MG63 (cell line): ENCODE results near the gene AUNIP. TPM values are rescaled to one million over a fixed set of nuclear protein-coding genes. Genes with fewer than 3 reads are reported as not detected.
"Not testable (repeated sequence)": the region's sequence is repeated elsewhere in the genome, so short reads cannot be mapped to it uniquely, and the experiment has no call there.

Source experiments
- DNase-seq: peaks from one replicate; pipeline ENCODE4 v3.0.0-alpha.2; 2020
- H3K27me3 ChIP-seq: fragments of 250-450 bp; sonication (Bioruptor Pico); 2 replicates; pipeline ENCODE4 v1.5.1; 2020; ENCODE audit warnings: mild to moderate bottlenecking, moderate library complexity
- H3K36me3 ChIP-seq: fragments of 250-450 bp; sonication (Bioruptor Pico); 2 replicates; pipeline ENCODE4 v1.5.1; 2020; ENCODE audit warnings: mild to moderate bottlenecking, moderate library complexity
- H3K4me3 ChIP-seq: fragments of 250-450 bp; sonication (Bioruptor Pico); 2 replicates; pipeline ENCODE4 v1.5.1; 2020; ENCODE audit warnings: mild to moderate bottlenecking, moderate library complexity
- H3K9me3 ChIP-seq: fragments of 250-450 bp; sonication (Bioruptor Pico); 2 replicates; pipeline ENCODE4 v1.5.1; 2020; ENCODE audit warnings: mild to moderate bottlenecking, moderate library complexity
- total RNA-seq: library from RNA; depleted of rRNA; stranded (reverse); fragments of >200 nt; shearing (Covaris generic); gene quantifications from 2 replicates; pipeline ENCODE4 v1.2.3, GENCODE V29; 2014; ENCODE audit warnings: low replicate concordance

Gene AUNIP
- total RNA-seq, 1 experiment from 2014 or later, result 20.6 TPM

GRCh38 chr1:25856856-25857255 is 2.4 kb downstream of the AUNIP start:
- Histone ChIP-seq H3K9me3 (no peaks in the 10 kb centered on the region; the same call in 1 of the 2 replicates), H3K27me3 (no peaks in the 10 kb centered on the region), H3K4me3 (no peak overlapping the region), H3K36me3 (peaks cover 2% of the 10 kb centered on the region; the same call in 1 of the 2 replicates)
- no peak for DNase-seq

DNA sequence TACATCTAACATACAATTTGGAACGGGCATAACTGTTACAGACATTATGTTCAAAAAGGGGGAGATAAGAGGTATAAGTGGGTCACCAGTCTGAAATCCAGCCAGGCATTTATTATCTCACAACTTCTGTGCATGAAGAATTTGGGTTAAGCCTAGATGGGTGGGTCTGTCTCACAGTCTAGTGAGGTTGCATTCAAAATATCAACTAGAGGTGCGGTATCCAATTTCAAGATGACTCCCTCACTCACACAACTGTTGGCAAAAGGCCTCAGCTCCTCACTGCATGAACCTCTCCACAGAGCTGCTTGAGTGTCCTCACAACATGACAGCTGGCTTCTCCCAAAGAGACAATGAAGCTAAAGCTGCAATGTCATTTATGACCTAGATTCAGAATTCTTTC is 4.7 kb downstream of the AUNIP start:
- H3K4me3 ChIP-seq, result no peak overlapping the region
- DNase-seq, result no peak

DNA sequence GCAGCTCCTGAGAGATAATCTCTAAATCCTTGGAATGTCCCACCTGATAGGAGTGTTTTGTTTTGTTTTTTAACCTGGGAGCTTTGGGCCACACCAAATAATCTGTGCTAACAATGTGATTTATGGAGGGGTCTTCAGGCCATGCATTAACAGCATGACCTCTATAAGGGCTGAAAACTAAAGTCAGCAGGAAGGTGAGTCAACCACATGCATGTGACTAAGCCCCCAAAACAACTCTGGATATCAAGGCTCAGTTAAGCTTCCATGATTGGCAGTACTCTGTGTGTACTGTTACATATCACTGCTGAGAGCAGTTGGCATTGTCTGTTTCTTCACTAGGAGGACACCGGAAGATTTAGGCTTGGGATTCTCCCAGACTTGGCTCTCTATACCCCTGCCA is 10.7 kb downstream of the AUNIP start:
- no peaks in the 10 kb centered on the region; the same call in none of the 2 replicates for H3K36me3 ChIP-seq
- DNase-seq, result no peak
- H3K27me3 ChIP-seq, result no peaks in the 10 kb centered on the region
- H3K4me3 ChIP-seq, result no peak overlapping the region
- peaks cover 3% of the 10 kb centered on the region; the same call in 1 of the 2 replicates for H3K9me3 ChIP-seq

More for the DNA sequence above, 4.7 kb downstream of the AUNIP start:
- H3K27me3 ChIP-seq, result no peaks in the 10 kb centered on the region
- H3K9me3 ChIP-seq, result peaks cover 3% of the 10 kb centered on the region; the same call in 1 of the 2 replicates
- H3K36me3 ChIP-seq, result peaks cover 2% of the 10 kb centered on the region

- H3K36me3 ChIP-seq, result no peaks in the 10 kb centered on the region; the same call in none of the 2 replicates
- no peak overlapping the region for H3K4me3 ChIP-seq
- no peak for DNase-seq
- peaks cover 3% of the 10 kb centered on the region; the same call in 1 of the 2 replicates for H3K9me3 ChIP-seq
- H3K27me3 ChIP-seq, result no peaks in the 10 kb centered on the region
Measured at GRCh38 chr1:25847929-25848328, 11.3 kb downstream of the AUNIP start.

DNA sequence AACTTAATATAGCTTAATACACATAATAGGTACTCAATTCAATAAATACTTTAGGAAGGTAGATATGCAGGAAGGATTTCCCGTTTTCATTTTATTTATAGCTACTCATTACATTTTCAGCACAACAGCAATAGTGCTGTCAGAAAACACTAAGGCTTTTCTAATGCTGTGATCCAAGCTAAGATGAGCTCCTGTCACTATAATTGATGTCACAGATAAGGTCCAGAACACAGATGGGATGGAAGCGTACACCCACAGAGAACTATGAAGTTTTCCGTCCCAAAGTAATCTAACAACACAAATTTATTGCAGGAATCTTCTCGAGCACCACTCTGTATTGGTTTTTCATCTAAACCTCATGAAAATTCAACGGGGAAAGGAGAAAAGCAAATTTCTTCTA is 13.6 kb downstream of the AUNIP start:
- no peak for DNase-seq
- H3K9me3 ChIP-seq, result no peaks in the 10 kb centered on the region
- H3K36me3 ChIP-seq, result no peaks in the 10 kb centered on the region; the same call in 1 of the 2 replicates
- no peak overlapping the region for H3K4me3 ChIP-seq
- no peaks in the 10 kb centered on the region for H3K27me3 ChIP-seq

DNA sequence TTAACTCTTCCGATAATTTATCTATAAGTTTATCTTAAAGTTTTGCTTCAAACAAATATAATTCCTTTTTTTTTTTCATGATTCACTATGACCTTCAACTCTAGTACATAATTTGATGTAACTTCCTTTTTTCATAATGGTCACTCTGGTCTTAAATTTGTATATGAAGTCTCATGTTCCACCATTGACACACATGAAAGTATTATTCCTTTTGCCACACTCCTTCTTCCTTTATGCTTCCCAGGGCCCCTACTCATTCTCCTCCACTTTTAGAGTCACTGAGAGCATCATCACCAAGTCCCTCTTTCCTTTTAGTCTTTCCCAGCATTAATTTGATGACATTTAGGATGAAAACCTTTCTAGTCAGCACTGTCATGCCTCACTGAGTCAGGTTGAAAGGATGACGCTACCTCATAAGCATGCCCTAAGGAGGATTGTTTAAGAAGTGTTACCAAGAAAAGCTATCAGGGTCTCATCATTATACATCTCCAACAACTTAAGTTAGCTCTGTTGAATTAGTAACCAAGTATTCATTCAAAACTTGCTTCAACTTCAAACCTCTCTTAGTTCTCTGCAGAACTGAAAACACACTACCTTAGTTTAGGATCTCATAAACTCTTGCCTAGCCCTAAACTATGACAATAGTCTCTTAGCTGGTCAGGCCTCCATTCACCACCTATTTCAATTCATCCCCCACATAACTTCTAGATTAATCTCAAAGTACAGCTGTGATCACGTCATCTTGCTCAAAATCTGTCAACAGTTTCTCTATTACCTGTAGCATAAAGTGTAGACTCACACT is 14.5 kb downstream of the AUNIP start:
- no peak overlapping the region for H3K4me3 ChIP-seq
- H3K36me3 ChIP-seq, result no peaks in the 10 kb centered on the region
- H3K27me3 ChIP-seq, result no peaks in the 10 kb centered on the region
- no peak for DNase-seq
- H3K9me3 ChIP-seq, result no peaks in the 10 kb centered on the region

DNA sequence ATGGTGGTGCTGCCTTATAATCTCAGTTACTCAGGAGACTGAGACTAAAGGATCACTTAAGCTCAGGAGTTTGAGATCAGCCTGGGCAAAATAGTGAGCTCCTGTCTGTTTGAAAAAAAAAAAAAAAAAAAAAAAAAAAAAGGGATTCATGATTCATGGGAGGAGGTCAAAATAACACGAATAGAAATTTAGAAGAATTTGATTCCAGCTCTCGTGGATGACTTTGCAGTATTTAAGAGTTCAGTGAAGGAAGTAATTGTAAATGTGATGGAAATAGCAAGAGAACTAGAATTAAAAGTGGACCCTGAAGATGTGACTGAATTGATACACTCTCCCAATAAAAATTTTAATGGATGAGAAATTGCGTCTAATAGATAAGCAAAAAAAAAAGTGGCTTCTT is 15.8 kb downstream of the AUNIP start:
- Histone ChIP-seq H3K36me3 (no peaks in the 10 kb centered on the region; the same call in 1 of the 2 replicates), H3K4me3 (no peak overlapping the region), H3K27me3 (no peaks in the 10 kb centered on the region), H3K9me3 (no peaks in the 10 kb centered on the region)
- no peak for DNase-seq

DNA sequence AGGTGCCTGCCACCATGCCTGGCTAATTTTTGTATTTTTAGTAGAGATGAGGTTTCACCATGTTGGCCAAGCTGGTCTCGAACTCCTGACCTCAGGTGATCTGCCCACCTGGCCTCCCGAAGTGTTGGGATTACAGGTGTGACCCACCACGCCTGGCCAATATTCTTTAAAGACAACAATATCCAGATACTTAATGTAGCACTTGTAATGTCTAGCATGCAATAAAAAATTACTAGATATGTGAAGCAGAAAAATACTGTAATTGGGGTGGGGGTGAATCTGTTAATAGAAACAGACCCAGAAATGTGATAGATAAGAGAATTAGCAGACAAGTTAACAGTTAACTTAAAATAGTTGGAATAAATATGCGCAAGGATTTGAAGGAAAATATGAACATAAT is 19.4 kb downstream of the AUNIP start:
- H3K9me3 ChIP-seq, H3K4me3 ChIP-seq, H3K27me3 ChIP-seq, DNase-seq: not testable (repeated sequence)
- H3K36me3 ChIP-seq, result peaks cover 12% of the 10 kb centered on the region

DNA sequence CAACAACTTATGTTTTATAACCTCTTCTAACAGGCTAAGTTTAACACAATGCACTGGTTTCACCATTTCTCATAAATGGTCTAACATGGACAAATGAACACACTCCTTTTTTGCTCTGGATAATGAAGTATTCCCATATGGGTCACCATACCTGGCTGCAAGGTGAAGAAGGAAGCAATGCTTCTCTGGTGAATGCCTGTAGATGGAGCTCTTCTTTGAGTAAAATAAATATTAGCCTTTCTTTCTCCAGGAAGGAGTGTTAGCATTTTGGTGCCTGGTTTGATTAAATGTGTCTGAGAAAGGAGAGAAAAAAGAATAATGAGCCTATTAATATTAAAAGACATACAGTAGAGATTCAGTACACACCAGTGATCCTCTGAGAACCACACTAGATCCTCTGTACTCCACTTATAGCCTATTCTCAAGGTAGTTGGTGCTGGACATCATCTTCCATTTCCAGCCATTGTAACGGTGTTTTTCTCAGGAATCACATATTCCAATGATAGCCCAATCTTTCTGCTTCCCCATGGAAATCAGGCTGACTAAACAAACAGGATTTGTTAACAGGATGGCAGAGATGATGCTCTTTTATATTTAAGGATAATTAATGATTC is 21.9 kb downstream of the AUNIP start:
- no peaks in the 10 kb centered on the region for H3K27me3 ChIP-seq
- peaks cover 31% of the 10 kb centered on the region for H3K36me3 ChIP-seq
- DNase-seq, result no peak
- H3K9me3 ChIP-seq, result no peaks in the 10 kb centered on the region
- no peak overlapping the region for H3K4me3 ChIP-seq

- Histone ChIP-seq H3K36me3 (peaks cover 36% of the 10 kb centered on the region), H3K27me3 (no peaks in the 10 kb centered on the region), H3K4me3 (no peak overlapping the region), H3K9me3 (no peaks in the 10 kb centered on the region)
- peak; percentile 35 for DNase-seq
Measured at GRCh38 chr1:25836695-25837094, 22.6 kb downstream of the AUNIP start.

GRCh38 chr1:25834894-25835293 is 24.4 kb downstream of the AUNIP start:
- H3K9me3 ChIP-seq, result no peaks in the 10 kb centered on the region
- H3K27me3 ChIP-seq, result no peaks in the 10 kb centered on the region
- H3K36me3 ChIP-seq, result peaks cover 54% of the 10 kb centered on the region
- DNase-seq, result no peak
- H3K4me3 ChIP-seq, result no peak overlapping the region

- H3K4me3 ChIP-seq, result no peak overlapping the region
- no peaks in the 10 kb centered on the region for H3K9me3 ChIP-seq
- no peak for DNase-seq
- H3K27me3 ChIP-seq, result no peaks in the 10 kb centered on the region
- peaks cover 67% of the 10 kb centered on the region for H3K36me3 ChIP-seq
Measured at GRCh38 chr1:25833158-25833557, 26.1 kb downstream of the AUNIP start.

GRCh38 chr1:25832336-25833037 is 26.8 kb downstream of the AUNIP start:
- no peak for DNase-seq
- Histone ChIP-seq H3K27me3 (no peaks in the 10 kb centered on the region), H3K9me3 (no peaks in the 10 kb centered on the region), H3K36me3 (peaks cover 74% of the 10 kb centered on the region), H3K4me3 (no peak overlapping the region)

GRCh38 chr1:25831569-25832196 is 27.6 kb downstream of the AUNIP start:
- no peaks in the 10 kb centered on the region for H3K27me3 ChIP-seq
- H3K9me3 ChIP-seq, result no peaks in the 10 kb centered on the region
- DNase-seq, result no peak
- H3K36me3 ChIP-seq, result peaks cover 79% of the 10 kb centered on the region
- no peak overlapping the region for H3K4me3 ChIP-seq

- DNase-seq, result no peak
- Histone ChIP-seq H3K27me3 (no peaks in the 10 kb centered on the region), H3K9me3 (no peaks in the 10 kb centered on the region), H3K4me3 (no peak overlapping the region), H3K36me3 (peaks cover 69% of the 10 kb centered on the region)
Measured at GRCh38 chr1:25829046-25829445, 30.2 kb downstream of the AUNIP start.

GRCh38 chr1:25828491-25828890 is 30.8 kb downstream of the AUNIP start:
- Histone ChIP-seq H3K4me3 (no peak overlapping the region), H3K36me3 (peaks cover 67% of the 10 kb centered on the region), H3K27me3 (no peaks in the 10 kb centered on the region), H3K9me3 (no peaks in the 10 kb centered on the region)
- no peak for DNase-seq

GRCh38 chr1:25826571-25826970 is 32.7 kb downstream of the AUNIP start:
- no peaks in the 10 kb centered on the region for H3K27me3 ChIP-seq
- peaks cover 54% of the 10 kb centered on the region for H3K36me3 ChIP-seq
- H3K9me3 ChIP-seq, result no peaks in the 10 kb centered on the region
- no peak overlapping the region for H3K4me3 ChIP-seq
- no peak for DNase-seq
